A549 treated with Mapracorat at 1 μM for 4 hours (cell line): ENCODE data around the gene GRIA4. TPM values are rescaled to one million over a fixed set of nuclear protein-coding genes. Genes with fewer than 3 reads are reported as not detected.

Experiments used
- total RNA-seq: library from RNA; stranded (reverse); fragments of 200-300 nt; extraction: Qiagen RNA extraction; gene quantifications from 5 replicates; pipeline ENCODE4 v1.2.3, GENCODE V29; 2022

The GRIA4 gene
- total RNA-seq = not detected in 5 replicates

GRCh38 chr11:105609832-105610781 lies at the start of gene GRIA4:
Gene GRIA4 (plus strand): TSS chr11:105610073. CDS start chr11:105610998, 925 bp downstream.

GRCh38 chr11:106021967-106022794 lies 412.3 kb downstream of the GRIA4 start, which contains the start of gene MSANTD4:
Gene MSANTD4 (minus strand): TSS chr11:106022240. CDS start chr11:106010917, 11,323 bp downstream.

